HG03095 (cell line): Measurements from ENCODE around the gene POGK.

ENCODE experiments used
- ATAC-seq: cut with Tn5 transposase; IDR thresholded peaks from one replicate; pipeline ENCODE4 v1.9.1; 2021; ENCODE audit warnings: moderate library complexity; ENCODE audit not compliant: unreplicated experiment

The POGK gene

GRCh38 chr1:166900987-166901386, 61.7 kb downstream of the POGK start:
- ATAC-seq: no peak

GRCh38 chr1:166902279-166902678, 63.0 kb downstream of the POGK start:
- ATAC-seq: no peak

- no peak for ATAC-seq
These were observed 64.0 kb downstream of the POGK start for GRCh38 chr1:166903232-166903631.

GRCh38 chr1:166905136-166905535, 65.9 kb downstream of the POGK start:
- no peak for ATAC-seq

DNA sequence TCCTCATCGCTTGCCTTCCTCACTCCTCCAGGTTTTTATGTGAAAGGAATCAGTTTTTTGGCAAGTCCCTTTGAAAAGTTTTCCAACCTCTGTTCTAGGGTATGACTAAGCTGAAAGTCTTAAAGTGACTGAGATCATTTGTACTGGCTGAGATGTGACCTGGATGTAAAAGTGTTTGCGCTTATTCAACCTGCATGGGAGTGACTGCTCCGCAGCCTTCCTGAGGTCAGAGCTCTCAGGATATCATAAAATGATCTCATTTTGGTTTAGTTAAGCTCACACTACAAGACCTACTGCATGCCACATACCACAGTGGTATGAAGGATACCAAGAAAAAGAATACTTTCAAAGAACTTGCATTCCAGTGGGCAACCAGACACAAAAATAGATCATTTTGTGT, 66.6 kb downstream of the POGK start:
- no peak for ATAC-seq
